Naive thymus-derived CD4-positive, alpha-beta T cell (primary cell): Measurements from ENCODE around the gene RASAL3. TPM values are rescaled to one million over a fixed set of nuclear protein-coding genes. Genes with fewer than 3 reads are reported as not detected.
A peak's percentile ranks its signal among the peaks of the same experiment; 100 is the strongest.

ENCODE experiments used
- ATAC-seq: fragments of 150-1000 bp; cut with Tn5 transposase; 2 replicates; pipeline ENCODE4 v1.10.0; 2021; ENCODE audit warnings: mild to moderate bottlenecking, moderate library complexity
- CTCF ChIA-PET: fragments of 350-600 bp; sonication (Branson Sonifier 250); formaldehyde crosslinking; loops from one replicate; lab custom pipeline; 2021; ENCODE audit warnings: antibody characterized with exemption; lab: Charles Lee
- POLR2A ChIA-PET: fragments of 350-600 bp; sonication (Branson Sonifier 250); formaldehyde crosslinking; loops from one replicate; lab custom pipeline; 2021; ENCODE audit warnings: antibody characterized with exemption, inconsistent platforms; lab: Charles Lee
- DNase-seq, 9 donors: peaks; one replicate each; pipeline versions ENCODE4 v3.0.0 to v3.0.0-alpha.2; 2020 to 2022; ENCODE audit warnings: mixed read lengths in 1 of 9
- H3K27ac ChIP-seq: one replicate; pipeline ENCODE4 v1.7.0; 2013; ENCODE audit warnings: mild to moderate bottlenecking, low read depth, low read length, moderate library complexity
- H3K27me3 ChIP-seq, 2 donors: one replicate each; pipeline ENCODE4 v1.7.0; 2013; ENCODE audit warnings: low read length in 2 of 2, mild to moderate bottlenecking in 2 of 2, moderate library complexity in 2 of 2; ENCODE audit not compliant: control insufficient read depth in 2 of 2, insufficient read depth in 2 of 2
- H3K36me3 ChIP-seq, 3 experiments: 1 replicate in 2 of 3; 2 replicates in 1 of 3; pipeline ENCODE4 v1.7.0; 2013; ENCODE audit warnings: low read length in 3 of 3, mild to moderate bottlenecking in 3 of 3, moderate library complexity in 1 of 3; ENCODE audit not compliant: insufficient read depth in 3 of 3, control insufficient read depth in 2 of 3
- H3K4me1 ChIP-seq, 2 donors: one replicate each; pipeline ENCODE4 v1.7.0; 2013; ENCODE audit warnings: low read length in 2 of 2, mild to moderate bottlenecking in 2 of 2, moderate library complexity in 1 of 2; ENCODE audit not compliant: control insufficient read depth in 2 of 2, insufficient read depth in 2 of 2
- H3K4me3 ChIP-seq: 2 replicates; pipeline ENCODE4 v1.7.0; 2013; ENCODE audit warnings: mild to moderate bottlenecking, low read length
- H3K9me3 ChIP-seq, 3 experiments: 1 replicate in 2 of 3; 2 replicates in 1 of 3; pipeline ENCODE4 v1.7.0; 2013; ENCODE audit warnings: low read length in 3 of 3; ENCODE audit not compliant: control insufficient read depth in 2 of 3
- H3K27ac Mint-ChIP-seq, 9 donors: one replicate each; pipeline ENCODE4 v1.8.0; 2020 to 2022; ENCODE audit warnings: mixed read lengths in 9 of 9, mild to moderate bottlenecking in 8 of 9, moderate library complexity in 5 of 9, inconsistent platforms in 2 of 9
- H3K27me3 Mint-ChIP-seq, 5 donors: one replicate each; pipeline ENCODE4 v1.8.0; 2021 to 2022; ENCODE audit warnings: mixed read lengths in 5 of 5, mild to moderate bottlenecking in 1 of 5
- H3K36me3 Mint-ChIP-seq, 5 donors: one replicate each; pipeline ENCODE4 v1.8.0; 2020 to 2022; ENCODE audit warnings: mixed read lengths in 5 of 5, mild to moderate bottlenecking in 3 of 5, inconsistent platforms in 1 of 5
- H3K4me1 Mint-ChIP-seq, 7 donors: one replicate each; pipeline ENCODE4 v1.8.0; 2020 to 2022; ENCODE audit warnings: mixed read lengths in 7 of 7, mild to moderate bottlenecking in 3 of 7, inconsistent platforms in 1 of 7
- H3K4me3 Mint-ChIP-seq, 10 donors: one replicate each; pipeline ENCODE4 v1.8.0; 2020 to 2022; ENCODE audit warnings: mild to moderate bottlenecking in 10 of 10, mixed read lengths in 10 of 10, moderate library complexity in 6 of 10, inconsistent platforms in 2 of 10
- H3K9me3 Mint-ChIP-seq, 11 donors: one replicate each; pipeline ENCODE4 v1.8.0; 2020 to 2022; ENCODE audit warnings: mixed read lengths in 11 of 11, mild to moderate bottlenecking in 4 of 11, inconsistent platforms in 1 of 11, moderate library complexity in 1 of 11
- intact Hi-C, 2 donors: fragments of 100-400 bp; cut with micrococcal nuclease; formaldehyde crosslinking; loops; one replicate each; pipeline ENCODE4 v1.15.1; 2023
- polyA plus RNA-seq, 2 donors: library from polyadenylated mRNA; unstranded; fragments of 300-500 nt; fragmentation: Illumina TruSeq; gene quantifications; one replicate each; pipeline ENCODE4 v1.2.3, GENCODE V29; 2021
- total RNA-seq, 6 experiments: library from RNA in 5 of 6; stranded (reverse) in 5 of 6; gene quantifications; 1 replicate in 5 of 6; 2 replicates in 1 of 6; pipeline ENCODE4 v1.2.3 and lab custom pipeline; 2021 to 2026

Gene RASAL3
- total and polyA plus RNA-seq, 7 experiments from 2014 or later = 38.5 to 214 (median 148) TPM

DNA sequence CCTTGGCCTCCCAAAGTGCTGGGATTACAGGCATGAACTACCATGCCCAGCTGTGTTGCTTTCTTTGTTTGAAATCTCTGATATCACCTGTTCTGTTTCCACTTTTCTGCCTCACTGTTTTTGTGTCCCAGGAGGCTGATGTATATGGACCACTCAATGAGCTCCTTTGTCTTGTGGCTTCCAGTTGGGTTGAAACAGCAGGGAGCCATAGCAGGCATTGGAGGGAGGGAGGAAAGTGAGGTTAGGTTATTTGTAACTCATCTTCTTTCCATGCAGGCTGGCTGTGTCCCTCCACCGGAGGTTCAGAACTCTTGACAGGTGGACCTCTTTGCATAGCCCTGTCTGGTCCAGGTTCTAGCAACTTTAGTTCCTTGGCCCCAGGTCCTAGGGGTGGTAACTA, 37.9 kb upstream of the RASAL3 start:
- Mint-ChIP-seq H3K36me3 (peaks cover 0 to 1% (median 0%) of the 10 kb centered on the region in 5 donors), H3K4me1 (peaks cover 10 to 39% (median 23%) of the 10 kb centered on the region in 7 donors), H3K9me3 (peaks cover 0 to 2% (median 0%) of the 10 kb centered on the region in 11 donors), H3K27ac (peak overlapping the region in 1 of 9 donors; percentile 25), H3K4me3 (no peak overlapping the region), H3K27me3 (peaks cover 0 to 48% (median 0%) of the 10 kb centered on the region in 5 donors)
- Histone ChIP-seq H3K4me3 (no peak overlapping the region), H3K27ac (no peak overlapping the region), H3K4me1 (peaks cover 0 to 6% of the 10 kb centered on the region in 2 donors), H3K27me3 (no peaks in the 10 kb centered on the region), H3K9me3 (no peaks in the 10 kb centered on the region), H3K36me3 (no peaks in the 10 kb centered on the region)
- ChIA-PET CTCF (no interaction called here), POLR2A (no interaction called here)
- intact Hi-C loops = no loop called here
- ATAC-seq = no peak
- no peak for DNase-seq

DNA sequence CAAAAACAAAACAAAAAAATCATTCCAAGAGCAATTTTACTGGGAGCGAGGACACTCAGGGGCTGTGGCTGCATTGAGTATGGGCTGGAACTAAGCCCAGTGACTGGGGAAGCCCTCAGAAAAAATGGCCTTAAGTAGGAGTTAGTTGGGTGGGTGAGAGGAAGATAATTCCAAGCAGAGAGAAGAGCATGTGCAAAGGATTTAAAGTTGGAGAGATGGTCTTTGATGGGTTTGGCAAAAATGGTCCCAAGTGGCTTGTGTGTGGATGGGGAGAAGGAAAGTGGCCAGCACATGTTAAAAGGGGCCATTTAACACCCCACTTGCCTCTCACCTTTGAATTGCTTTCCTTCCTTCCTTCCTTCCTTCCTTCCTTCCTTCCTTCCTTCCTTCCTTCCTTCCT, 37.3 kb upstream of the RASAL3 start:
- Histone ChIP-seq H3K4me1 (peaks cover 0 to 6% of the 10 kb centered on the region in 2 donors), H3K27ac (no peak overlapping the region), H3K4me3 (no peak overlapping the region), H3K9me3 (no peaks in the 10 kb centered on the region), H3K27me3 (no peaks in the 10 kb centered on the region), H3K36me3 (no peaks in the 10 kb centered on the region)
- ChIA-PET POLR2A (no interaction called here), CTCF (no interaction called here)
- H3K27me3 Mint-ChIP-seq = peaks cover 0 to 43% (median 0%) of the 10 kb centered on the region in 5 donors
- H3K4me3 Mint-ChIP-seq = peak overlapping the region in 1 of 10 donors; percentile 28
- peaks cover 0 to 1% (median 0%) of the 10 kb centered on the region in 5 donors for H3K36me3 Mint-ChIP-seq
- H3K27ac Mint-ChIP-seq = peak overlapping the region in 1 of 9 donors; percentile 47
- intact Hi-C loops = no loop called here
- no peak for ATAC-seq
- H3K9me3 Mint-ChIP-seq = peaks cover 0 to 2% (median 0%) of the 10 kb centered on the region in 11 donors
- H3K4me1 Mint-ChIP-seq = peaks cover 10 to 37% (median 23%) of the 10 kb centered on the region in 7 donors
- DNase-seq = no peak

DNA sequence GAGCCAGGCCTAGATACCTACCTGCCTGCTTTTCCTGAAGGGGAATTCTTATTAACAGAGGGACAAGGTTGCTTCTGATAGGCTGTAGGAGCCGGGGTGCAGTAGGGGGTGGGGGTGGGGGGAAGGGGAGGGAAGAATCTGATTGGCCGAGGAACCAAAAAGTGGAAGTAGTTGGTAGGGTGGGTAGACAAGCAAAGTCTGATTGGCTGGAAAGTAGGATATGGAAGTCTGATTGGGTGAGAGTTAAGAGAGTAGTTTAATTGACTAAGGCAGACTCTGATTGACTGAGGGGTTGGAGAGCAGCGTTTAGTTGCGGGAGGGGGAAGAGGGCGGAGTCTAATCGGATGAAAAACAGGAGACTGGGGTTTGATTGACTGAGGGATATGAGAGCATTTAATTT, 34.6 kb upstream of the RASAL3 start:
- Mint-ChIP-seq H3K9me3 (no peaks in the 10 kb centered on the region), H3K4me3 (peak overlapping the region in 1 of 10 donors; percentile 41), H3K36me3 (peaks cover 0 to 1% (median 0%) of the 10 kb centered on the region in 5 donors), H3K27ac (peak overlapping the region in 2 of 9 donors; percentile 6 to 9), H3K27me3 (peaks cover 0 to 32% (median 0%) of the 10 kb centered on the region in 5 donors), H3K4me1 (peaks cover 7 to 37% (median 23%) of the 10 kb centered on the region in 7 donors)
- Histone ChIP-seq H3K36me3 (no peaks in the 10 kb centered on the region), H3K9me3 (no peaks in the 10 kb centered on the region), H3K4me1 (peaks cover 0 to 6% of the 10 kb centered on the region in 2 donors), H3K27me3 (no peaks in the 10 kb centered on the region), H3K27ac (no peak overlapping the region), H3K4me3 (no peak overlapping the region)
- POLR2A ChIA-PET = no interaction called here
- ATAC-seq (no peak), DNase-seq (no peak)
- CTCF ChIA-PET = no interaction called here
- intact Hi-C loops = no loop called here

DNA sequence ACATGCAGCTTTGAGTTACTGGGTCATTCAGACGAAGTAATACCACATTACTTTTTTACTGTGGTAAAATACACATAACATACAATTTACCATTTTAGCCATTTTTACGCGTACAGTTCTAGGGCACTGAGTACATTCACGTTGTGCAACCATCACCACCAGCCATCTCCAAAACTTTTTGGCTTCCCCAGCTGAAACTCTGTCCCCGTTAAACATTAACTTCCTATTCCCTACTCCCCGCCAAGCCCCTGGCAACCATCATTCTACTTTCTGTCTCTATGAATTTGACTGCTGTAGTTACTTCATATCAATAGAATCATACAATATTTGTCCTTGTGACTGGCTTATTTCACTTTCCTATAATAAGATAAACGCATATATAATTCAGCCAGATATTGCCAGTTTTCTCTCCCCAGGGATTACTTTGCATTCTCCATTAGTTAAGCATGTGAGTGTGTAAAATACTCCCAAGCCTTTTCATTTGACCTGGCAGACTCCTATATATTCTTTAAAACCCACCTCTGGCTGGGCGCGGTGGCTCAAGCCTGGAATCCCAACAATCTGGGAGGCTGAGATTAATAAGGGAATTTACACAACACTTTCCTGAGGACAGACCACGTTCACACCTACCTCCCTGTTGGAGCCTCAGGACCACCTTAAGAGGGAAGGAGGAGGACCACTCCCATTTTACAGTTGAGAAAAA, 34.0 kb upstream of the RASAL3 start:
- Mint-ChIP-seq H3K9me3 (no peaks in the 10 kb centered on the region), H3K27me3 (peaks cover 0 to 35% (median 0%) of the 10 kb centered on the region in 5 donors), H3K36me3 (peaks cover 0 to 1% (median 0%) of the 10 kb centered on the region in 5 donors), H3K4me1 (peaks cover 7 to 37% (median 23%) of the 10 kb centered on the region in 7 donors), H3K4me3 (peak overlapping the region in 1 of 10 donors; percentile 41), H3K27ac (peak overlapping the region in 1 of 9 donors; percentile 16)
- Histone ChIP-seq H3K9me3 (no peaks in the 10 kb centered on the region), H3K36me3 (no peaks in the 10 kb centered on the region), H3K27ac (no peak overlapping the region), H3K4me1 (peaks cover 0 to 6% of the 10 kb centered on the region in 2 donors), H3K27me3 (no peaks in the 10 kb centered on the region), H3K4me3 (no peak overlapping the region)
- ChIA-PET POLR2A (interaction anchor here (1.2 kb wide), 1 partner anchor 31 kb away, joined by 4 read pairs; no protein-coding TSS in a partner anchor), CTCF (no interaction called here)
- intact Hi-C loops = no loop called here
- ATAC-seq (no peak), DNase-seq (no peak)

DNA sequence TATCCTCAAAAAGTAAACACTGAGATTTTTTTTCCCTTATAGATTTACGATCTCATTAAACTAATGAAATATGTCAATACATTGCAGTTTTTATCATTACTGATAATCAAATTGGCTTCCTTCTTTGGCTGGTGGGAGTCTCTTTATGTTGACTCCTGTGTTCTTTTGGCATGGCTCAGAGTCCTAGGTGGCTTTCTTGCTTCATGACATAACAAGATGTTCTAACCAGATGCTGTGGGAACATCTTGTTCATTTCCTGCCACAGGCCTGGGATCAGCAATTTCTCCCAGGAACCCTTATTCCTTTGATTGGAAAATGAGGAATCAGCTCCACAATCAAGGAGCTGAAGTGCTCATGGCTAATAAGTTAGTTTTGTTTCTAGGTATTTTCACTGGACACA, 30.8 kb upstream of the RASAL3 start:
- CTCF ChIA-PET = no interaction called here
- H3K27ac ChIP-seq = no peak overlapping the region
- H3K4me3 ChIP-seq = no peak overlapping the region
- Mint-ChIP-seq H3K27me3 (peaks cover 0 to 25% (median 0%) of the 10 kb centered on the region in 5 donors), H3K4me3 (no peak overlapping the region), H3K4me1 (peaks cover 7 to 18% (median 13%) of the 10 kb centered on the region in 7 donors), H3K36me3 (no peaks in the 10 kb centered on the region), H3K27ac (no peak overlapping the region), H3K9me3 (peaks cover 0 to 4% (median 0%) of the 10 kb centered on the region in 11 donors)
- ATAC-seq = no peak
- no peaks in the 10 kb centered on the region for H3K27me3 ChIP-seq
- H3K36me3 ChIP-seq = no peaks in the 10 kb centered on the region
- POLR2A ChIA-PET = no interaction called here
- H3K9me3 ChIP-seq = no peaks in the 10 kb centered on the region
- peaks cover 0 to 2% of the 10 kb centered on the region in 2 donors for H3K4me1 ChIP-seq
- intact Hi-C loops = no loop called here
- no peak for DNase-seq

DNA sequence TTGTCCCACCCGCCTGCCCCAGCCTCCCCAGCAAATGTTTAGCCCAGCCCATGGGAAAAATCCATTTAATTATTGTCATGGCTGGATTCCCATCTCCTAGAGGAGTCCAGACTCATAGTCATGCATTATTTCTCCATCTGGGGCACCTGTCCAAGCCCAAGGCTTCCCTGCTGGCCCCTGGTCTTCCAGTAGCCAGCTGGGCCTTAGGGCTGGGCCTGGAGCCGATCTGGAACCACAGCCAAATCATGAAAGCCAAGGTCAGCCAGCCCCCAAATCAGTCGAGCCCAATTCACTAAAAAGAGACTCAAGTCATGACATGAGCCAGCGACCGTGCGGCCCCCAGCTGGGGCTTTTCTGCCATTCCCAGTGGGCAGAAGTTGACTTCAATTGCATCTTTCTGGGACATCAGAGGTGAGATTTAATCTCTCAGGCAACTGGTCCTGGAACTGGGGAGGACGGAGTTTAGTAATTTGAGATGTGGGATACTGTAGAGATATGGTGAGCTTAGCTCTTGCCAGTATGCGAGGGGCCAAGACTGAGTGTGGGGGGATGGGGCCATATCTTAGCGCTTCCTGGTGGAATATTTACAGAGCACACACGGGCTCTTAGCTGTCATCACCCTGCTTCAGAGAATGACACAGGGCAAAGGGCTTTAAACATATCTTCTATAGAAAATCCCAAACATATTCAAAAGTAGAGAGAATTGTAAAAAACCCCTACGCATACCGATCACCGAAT, 24.3 kb upstream of the RASAL3 start:
- intact Hi-C loops = no loop called here
- H3K27me3 Mint-ChIP-seq = peaks cover 0 to 18% (median 0%) of the 10 kb centered on the region in 5 donors
- ChIA-PET POLR2A (interaction anchor here (0.5 kb wide), 1 partner anchor 12 kb away, joined by 4 read pairs; no protein-coding TSS in a partner anchor), CTCF (no interaction called here)
- no peak overlapping the region for H3K27ac Mint-ChIP-seq
- Histone ChIP-seq H3K36me3 (no peaks in the 10 kb centered on the region), H3K27ac (no peak overlapping the region), H3K27me3 (no peaks in the 10 kb centered on the region), H3K4me3 (no peak overlapping the region), H3K9me3 (no peaks in the 10 kb centered on the region), H3K4me1 (no peaks in the 10 kb centered on the region)
- no peak overlapping the region for H3K4me3 Mint-ChIP-seq
- H3K36me3 Mint-ChIP-seq = no peaks in the 10 kb centered on the region
- peaks cover 0 to 13% (median 0%) of the 10 kb centered on the region in 11 donors for H3K9me3 Mint-ChIP-seq
- peaks cover 0 to 5% (median 0%) of the 10 kb centered on the region in 7 donors for H3K4me1 Mint-ChIP-seq
- DNase-seq (no peak), ATAC-seq (no peak)
